Esophagus (tissue), 2 donors: ENCODE results near the gene AUTS2. TPM values are rescaled to one million over a fixed set of nuclear protein-coding genes. Genes with fewer than 3 reads are reported as not detected.

ENCODE experiments used
- H3K27ac ChIP-seq, 2 donors: one replicate each; pipeline ENCODE4 v1.5.1; 2013; ENCODE audit warnings: low read depth in 2 of 2, mild to moderate bottlenecking in 2 of 2, inconsistent platforms in 1 of 2, low read length in 1 of 2, moderate library complexity in 1 of 2
- H3K27me3 ChIP-seq, 2 donors: one replicate each; pipeline ENCODE4 v1.6.1; 2013; ENCODE audit warnings: low read length in 2 of 2, control low read depth in 1 of 2, mild to moderate bottlenecking in 1 of 2; ENCODE audit not compliant: insufficient read depth in 2 of 2, control insufficient read depth in 1 of 2
- H3K36me3 ChIP-seq, 2 donors: one replicate each; pipeline ENCODE4 v1.6.1; 2013; ENCODE audit warnings: low read length in 1 of 2; ENCODE audit not compliant: control insufficient read depth in 2 of 2, insufficient read depth in 2 of 2
- H3K4me1 ChIP-seq, 2 donors: one replicate each; pipeline ENCODE4 v1.6.1; 2013; ENCODE audit warnings: low read length in 1 of 2; ENCODE audit not compliant: control insufficient read depth in 2 of 2, insufficient read depth in 2 of 2
- H3K4me3 ChIP-seq, 2 donors: one replicate each; pipeline ENCODE4 v1.5.1; 2013; ENCODE audit warnings: low read length in 2 of 2, mild to moderate bottlenecking in 2 of 2, low read depth in 1 of 2, moderate library complexity in 1 of 2
- H3K9me3 ChIP-seq, 2 donors: one replicate each; pipeline ENCODE4 v1.6.1; 2013; ENCODE audit warnings: mild to moderate bottlenecking in 2 of 2, low read depth in 1 of 2, low read length in 1 of 2, moderate library complexity in 1 of 2; ENCODE audit not compliant: control insufficient read depth in 2 of 2, insufficient read depth in 1 of 2
- WGBS, 2 donors: extraction: QIAGEN DNeasy Blood & Tissue Kit; methylation state at CpG; one replicate each; pipeline ENCODE4 v1.1.7; 2013; 5-methylcytosine and 5-hydroxymethylcytosine counted together
- polyA plus RNA-seq, 2 donors: library from polyadenylated mRNA; stranded (reverse); fragments of 200-250 nt; gene quantifications; one replicate each; pipeline ENCODE4 v1.2.3, GENCODE V29; 2013
- donor health status: healthy with polysubstance abuse.
- donor health status: Bipolar disorder and iron deficiency.

The AUTS2 gene
- polyA plus RNA-seq, 2 donors = 8.3 to 15.6 TPM

- Histone ChIP-seq H3K9me3 (no peaks in the 10 kb centered on the region), H3K4me1 (no peaks in the 10 kb centered on the region), H3K36me3 (no peaks in the 10 kb centered on the region), H3K27ac (no peak overlapping the region), H3K27me3 (no peaks in the 10 kb centered on the region), H3K4me3 (no peak overlapping the region)
- WGBS, 2 donors = 52 to 74% methylated on average over 8 of the region's 8 CpGs
These were observed 1071.6 kb downstream of the AUTS2 start for GRCh38 chr7:70669854-70670253.

DNA sequence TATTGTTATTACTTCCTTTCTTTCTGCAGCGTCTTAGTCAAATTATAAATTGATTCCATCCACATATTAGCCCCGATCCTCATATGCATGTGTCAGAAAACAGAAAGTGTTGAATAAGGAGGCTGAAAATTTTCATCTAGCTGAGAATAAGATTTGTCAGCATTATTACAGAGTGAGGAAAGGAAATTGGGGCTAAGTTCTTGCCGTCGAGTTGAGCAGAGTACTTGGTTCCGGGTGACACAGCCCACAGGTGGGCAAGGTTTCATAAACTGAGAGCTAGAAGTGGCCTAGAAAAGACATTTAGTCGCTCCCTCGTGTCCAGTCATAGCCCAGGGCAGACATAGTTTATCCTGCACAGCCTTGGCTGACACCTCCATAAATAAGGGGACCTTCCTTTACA lies 1072.0 kb downstream of the AUTS2 start:
- H3K27me3 ChIP-seq = no peaks in the 10 kb centered on the region
- no peak overlapping the region for H3K27ac ChIP-seq
- no peaks in the 10 kb centered on the region for H3K4me1 ChIP-seq
- H3K36me3 ChIP-seq = no peaks in the 10 kb centered on the region
- 86% methylated on average over 7 of the region's 7 CpGs for WGBS, 2 donors
- H3K4me3 ChIP-seq = no peak overlapping the region
- no peaks in the 10 kb centered on the region for H3K9me3 ChIP-seq

GRCh38 chr7:70673778-70674570 lies 1075.7 kb downstream of the AUTS2 start:
- Histone ChIP-seq H3K27me3 (no peaks in the 10 kb centered on the region), H3K27ac (no peak overlapping the region), H3K9me3 (no peaks in the 10 kb centered on the region), H3K4me3 (no peak overlapping the region), H3K36me3 (no peaks in the 10 kb centered on the region), H3K4me1 (no peaks in the 10 kb centered on the region)
- 89 to 95% methylated on average over 11 of the region's 11 CpGs for WGBS, 2 donors

GRCh38 chr7:70674571-70675010 lies 1076.3 kb downstream of the AUTS2 start:
- H3K27me3 ChIP-seq = no peaks in the 10 kb centered on the region
- H3K27ac ChIP-seq = no peak overlapping the region
- no peak overlapping the region for H3K4me3 ChIP-seq
- 74 to 85% methylated on average over 5 of the region's 5 CpGs for WGBS, 2 donors
- no peaks in the 10 kb centered on the region for H3K9me3 ChIP-seq
- H3K4me1 ChIP-seq = no peaks in the 10 kb centered on the region
- H3K36me3 ChIP-seq = no peaks in the 10 kb centered on the region

GRCh38 chr7:70676243-70676642 lies 1078.0 kb downstream of the AUTS2 start:
- Histone ChIP-seq H3K27ac (no peak overlapping the region), H3K4me1 (peaks cover 0 to 2% of the 10 kb centered on the region in 2 donors), H3K9me3 (no peaks in the 10 kb centered on the region), H3K27me3 (no peaks in the 10 kb centered on the region), H3K36me3 (no peaks in the 10 kb centered on the region), H3K4me3 (no peak overlapping the region)
- 88 to 89% methylated on average over 5 of the region's 5 CpGs for WGBS, 2 donors

DNA sequence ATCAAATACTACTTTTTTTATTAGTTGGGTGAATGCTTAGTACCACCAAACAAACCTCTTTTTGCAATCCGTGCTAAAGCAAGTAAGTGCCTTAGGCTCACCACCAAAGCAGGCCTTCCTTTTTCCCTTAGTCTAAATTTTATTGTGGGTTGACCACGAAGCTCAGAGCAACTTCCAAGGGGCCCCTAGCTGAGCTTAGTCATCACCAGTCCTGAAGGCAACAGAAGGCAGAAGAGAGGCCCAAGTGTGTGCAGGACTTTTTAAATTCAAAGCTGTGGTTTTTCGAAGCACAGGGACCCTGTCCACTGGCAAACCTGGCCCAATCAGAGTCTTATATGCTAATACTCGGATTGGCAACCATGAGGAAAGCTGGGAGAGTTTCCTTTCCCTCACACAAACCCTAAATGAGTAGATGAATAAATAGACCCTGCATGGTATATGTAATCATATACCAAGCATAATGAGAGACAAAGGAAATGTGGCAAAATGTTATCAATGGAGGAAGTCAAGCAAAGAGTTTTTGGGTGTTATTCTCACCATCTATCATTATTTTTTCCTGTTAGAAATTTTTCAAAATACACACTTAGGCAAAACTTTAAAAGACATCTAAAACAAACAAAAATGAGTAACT lies 1080.5 kb downstream of the AUTS2 start:
- H3K4me3 ChIP-seq = no peak overlapping the region
- peaks cover 2 to 3% of the 10 kb centered on the region in 2 donors for H3K4me1 ChIP-seq
- WGBS, 2 donors = 75 to 82% methylated on average over 4 of the region's 4 CpGs
- no peaks in the 10 kb centered on the region for H3K9me3 ChIP-seq
- H3K27ac ChIP-seq = no peak overlapping the region
- H3K27me3 ChIP-seq = no peaks in the 10 kb centered on the region
- no peaks in the 10 kb centered on the region for H3K36me3 ChIP-seq

DNA sequence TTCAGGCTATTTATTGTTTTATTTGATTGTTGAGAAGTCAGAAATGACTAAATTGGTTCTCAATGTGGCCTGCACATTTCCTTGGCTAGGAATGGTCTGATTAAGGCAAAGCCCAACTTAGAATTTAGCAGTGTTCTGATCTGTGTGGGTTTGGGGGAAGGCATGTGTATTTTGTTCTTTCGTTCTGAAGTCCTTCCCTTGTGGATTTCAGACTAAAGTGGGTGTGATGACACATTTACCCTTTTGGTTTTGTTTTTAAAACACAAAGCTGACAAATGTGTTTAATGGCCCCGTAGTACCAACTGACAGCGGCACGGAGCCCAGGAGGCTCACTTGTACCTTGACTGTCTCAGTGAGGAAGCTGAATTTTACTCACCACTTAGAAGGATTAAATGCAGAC lies 1081.4 kb downstream of the AUTS2 start:
- WGBS, 2 donors = 75 to 83% methylated on average over 4 of the region's 4 CpGs
- Histone ChIP-seq H3K9me3 (no peaks in the 10 kb centered on the region), H3K27ac (no peak overlapping the region), H3K4me1 (peaks cover 2 to 3% of the 10 kb centered on the region in 2 donors), H3K27me3 (no peaks in the 10 kb centered on the region), H3K36me3 (no peaks in the 10 kb centered on the region), H3K4me3 (no peak overlapping the region)

DNA sequence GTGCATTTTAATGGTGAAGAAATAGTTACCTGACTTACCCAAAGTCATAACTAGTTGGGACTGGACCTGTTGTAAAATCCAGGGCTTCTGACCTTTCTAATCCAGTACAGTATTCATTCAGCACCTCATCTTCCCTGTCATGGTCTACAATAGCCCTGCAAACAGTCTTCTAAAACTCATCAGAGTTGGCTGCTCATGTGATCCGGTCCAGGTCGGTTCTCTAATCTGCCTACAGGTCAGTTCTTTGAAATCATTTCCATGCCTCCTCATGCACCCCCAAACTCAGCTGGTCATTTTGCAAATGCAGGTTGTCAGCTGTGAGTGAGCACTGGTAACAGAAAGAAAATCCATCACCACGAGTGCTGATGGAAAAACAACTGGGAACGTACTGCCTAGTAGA lies 1082.0 kb downstream of the AUTS2 start:
- peaks cover 2 to 3% of the 10 kb centered on the region in 2 donors for H3K4me1 ChIP-seq
- WGBS, 2 donors = 89 to 96% methylated on average over 4 of the region's 4 CpGs

DNA sequence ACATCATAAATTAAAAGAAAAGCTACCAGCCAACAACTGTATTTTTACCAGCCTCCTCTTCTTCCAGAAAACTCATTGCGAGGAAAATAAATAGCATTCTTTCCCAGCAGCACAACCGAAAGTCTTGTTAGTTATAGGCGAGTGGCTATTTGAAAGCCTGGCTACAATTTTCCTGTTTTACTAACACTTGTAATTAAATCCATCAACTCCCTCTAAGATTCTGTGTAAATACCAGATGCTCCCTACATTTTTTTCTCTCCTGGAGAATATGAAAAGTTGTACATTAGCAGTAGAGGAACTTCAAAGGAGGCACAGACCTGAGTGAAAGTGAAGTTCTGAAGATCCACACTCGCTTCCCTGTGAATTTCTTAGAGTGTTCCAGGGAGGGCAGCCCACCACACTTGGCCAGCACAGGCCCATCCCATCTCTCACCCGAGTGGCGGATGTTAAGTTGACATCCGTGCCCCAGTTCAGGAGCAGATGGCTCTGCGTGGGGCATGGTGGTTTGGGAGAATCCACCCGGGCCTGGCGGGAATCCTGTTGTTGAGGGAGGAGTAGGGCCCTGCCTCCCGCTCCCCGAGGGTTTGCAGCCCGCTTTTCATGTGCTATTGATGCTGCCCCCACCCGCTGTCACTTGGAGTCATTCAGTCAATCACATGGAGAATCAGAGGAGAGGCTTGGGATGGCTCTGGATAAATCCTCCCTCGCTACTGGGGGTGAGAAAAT lies 1082.6 kb downstream of the AUTS2 start:
- Histone ChIP-seq H3K4me1 (peaks cover 2 to 3% of the 10 kb centered on the region in 2 donors), H3K27me3 (no peaks in the 10 kb centered on the region)
- WGBS, 2 donors = 88 to 91% methylated on average over 15 of the region's 15 CpGs

More for the DNA sequence above, 1082.0 kb downstream of the AUTS2 start:
- Histone ChIP-seq H3K36me3 (no peaks in the 10 kb centered on the region), H3K27ac (no peak overlapping the region), H3K9me3 (no peaks in the 10 kb centered on the region), H3K27me3 (no peaks in the 10 kb centered on the region), H3K4me3 (no peak overlapping the region)

More for the DNA sequence above, 1082.6 kb downstream of the AUTS2 start:
- H3K36me3 ChIP-seq = no peaks in the 10 kb centered on the region
- no peak overlapping the region for H3K27ac ChIP-seq
- H3K9me3 ChIP-seq = no peaks in the 10 kb centered on the region
- H3K4me3 ChIP-seq = no peak overlapping the region
